ENCODE results near the gene KMT2C. TPM values are rescaled to one million over a fixed set of nuclear protein-coding genes. Genes with fewer than 3 reads are reported as not detected.
"Not testable (repeated sequence)": the region's sequence is repeated elsewhere in the genome, so short reads cannot be mapped to it uniquely, and the experiment has no call there.

KMT2C gene
- total RNA-seq, 1 donor from 2014 or later: 54.7 TPM

- intact Hi-C loops (cut with DNase I): no loop called here
These were observed 16.1 kb downstream of the KMT2C start for GRCh38 chr7:152419473-152420429.

GRCh38 chr7:152414779-152415178 lies 21.0 kb downstream of the KMT2C start:
- intact Hi-C loops (cut with DNase I): no loop called here

More at GRCh38 chr7:152419473-152420429, 16.1 kb downstream of the KMT2C start:
- DNase-seq (ENCODE audit: low spot score): no peak

GRCh38 chr7:152411389-152411788 lies 24.4 kb downstream of the KMT2C start:
- intact Hi-C loops (cut with DNase I): no loop called here
- DNase-seq (ENCODE audit: low spot score): no peak

More at GRCh38 chr7:152414779-152415178, 21.0 kb downstream of the KMT2C start:
- DNase-seq (ENCODE audit: low spot score): no peak

GRCh38 chr7:152406491-152406890 lies 29.3 kb downstream of the KMT2C start:
- intact Hi-C loops (cut with DNase I): no loop called here
- DNase-seq (ENCODE audit: low spot score): no peak

GRCh38 chr7:152406030-152406429 lies 29.8 kb downstream of the KMT2C start:
- DNase-seq (ENCODE audit: low spot score); intact Hi-C loops (cut with DNase I): not testable (repeated sequence)

- intact Hi-C loops (cut with DNase I): no loop called here
- DNase-seq (ENCODE audit: low spot score): no peak
These were observed 32.1 kb downstream of the KMT2C start for GRCh38 chr7:152403726-152404125.

GRCh38 chr7:152402384-152403250 lies 33.2 kb downstream of the KMT2C start:
- intact Hi-C loops (cut with DNase I): no loop called here
- DNase-seq (ENCODE audit: low spot score): no peak

GRCh38 chr7:152399344-152399743 lies 36.5 kb downstream of the KMT2C start:
- no peak for DNase-seq (ENCODE audit: low spot score)
- intact Hi-C loops (cut with DNase I): no loop called here

GRCh38 chr7:152395112-152395511 lies 40.7 kb downstream of the KMT2C start:
- no peak for DNase-seq (ENCODE audit: low spot score)

GRCh38 chr7:152394214-152394613 lies 41.6 kb downstream of the KMT2C start:
- DNase-seq (ENCODE audit: low spot score); intact Hi-C loops (cut with DNase I): not testable (repeated sequence)

More at GRCh38 chr7:152395112-152395511, 40.7 kb downstream of the KMT2C start:
- intact Hi-C loops (cut with DNase I): no loop called here

- no peak for DNase-seq (ENCODE audit: low spot score)
These were observed 43.5 kb downstream of the KMT2C start for GRCh38 chr7:152392254-152392653.

GRCh38 chr7:152386136-152386764 lies 49.6 kb downstream of the KMT2C start:
- DNase-seq (ENCODE audit: low spot score); intact Hi-C loops (cut with DNase I): not testable (repeated sequence)

More at GRCh38 chr7:152392254-152392653, 43.5 kb downstream of the KMT2C start:
- intact Hi-C loops (cut with DNase I): no loop called here

- intact Hi-C loops (cut with DNase I); DNase-seq (ENCODE audit: low spot score): not testable (repeated sequence)
These were observed 51.3 kb downstream of the KMT2C start for GRCh38 chr7:152384235-152385200.

- DNase-seq (ENCODE audit: low spot score): no peak
- intact Hi-C loops (cut with DNase I): no loop called here
These were observed 52.2 kb downstream of the KMT2C start for GRCh38 chr7:152383341-152384234.

- DNase-seq (ENCODE audit: low spot score): no peak
- intact Hi-C loops (cut with DNase I): no loop called here
These were observed 53.6 kb downstream of the KMT2C start for GRCh38 chr7:152382244-152382643.

- DNase-seq (ENCODE audit: low spot score); intact Hi-C loops (cut with DNase I): not testable (repeated sequence)
These were observed 54.7 kb downstream of the KMT2C start for GRCh38 chr7:152380931-152381578.

- intact Hi-C loops (cut with DNase I); DNase-seq (ENCODE audit: low spot score): not testable (repeated sequence)
These were observed 57.3 kb downstream of the KMT2C start for GRCh38 chr7:152378497-152378896.
